Measurements from ENCODE around the gene IFTAP.

- TF ChIP-seq CTCF (IDR thresholded peaks at IDR 0.05; ENCODE audit: low read depth, low read length), result no peak
- TF ChIP-seq EZH2phosphoT487 (IDR thresholded peaks at IDR 0.05; ENCODE audit: low read depth), result no peak
Measured at GRCh38 chr11:36695111-36695510, 100.8 kb downstream of the IFTAP start.

All from OCI-LY3 (cell line).